Stimulated activated CD8-positive, alpha-beta memory T cell treated with anti-CD3 and anti-CD28 coated beads, Interleukin-12 subunit alpha, Interleukin-12 subunit beta, amount 100 ng/mL, for 1 hour (primary cell): ENCODE measurements around the gene NOVA2.
A peak's percentile ranks its signal among the peaks of the same experiment; 100 is the strongest.

Experiments
- DNase-seq: peaks from one replicate; pipeline ENCODE4 v3.0.0-alpha.2; 2020; ENCODE audit warnings: low read depth

NOVA2 gene

DNA sequence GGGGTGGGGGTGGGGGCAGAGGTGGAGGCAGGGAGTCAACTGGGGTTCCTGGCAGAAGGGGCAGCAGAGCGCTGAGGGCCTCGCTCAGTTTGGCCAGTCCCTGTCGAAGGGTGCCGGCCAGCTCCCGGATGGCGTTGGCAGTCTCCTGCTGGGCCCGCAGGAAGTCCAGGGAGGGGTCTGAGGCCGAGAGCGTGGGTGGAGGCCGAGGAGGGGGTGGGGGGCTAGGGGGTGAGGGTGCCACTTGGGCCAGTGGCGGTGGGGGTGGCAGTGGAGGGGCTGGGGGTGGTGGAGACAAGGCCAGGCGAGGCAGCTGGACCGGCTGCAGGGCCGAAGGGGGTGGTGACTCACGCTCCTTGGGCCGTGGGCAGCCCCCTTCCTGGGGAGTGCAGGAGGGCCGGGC lies 82.8 kb downstream of the NOVA2 start:
- no peak for DNase-seq

DNA sequence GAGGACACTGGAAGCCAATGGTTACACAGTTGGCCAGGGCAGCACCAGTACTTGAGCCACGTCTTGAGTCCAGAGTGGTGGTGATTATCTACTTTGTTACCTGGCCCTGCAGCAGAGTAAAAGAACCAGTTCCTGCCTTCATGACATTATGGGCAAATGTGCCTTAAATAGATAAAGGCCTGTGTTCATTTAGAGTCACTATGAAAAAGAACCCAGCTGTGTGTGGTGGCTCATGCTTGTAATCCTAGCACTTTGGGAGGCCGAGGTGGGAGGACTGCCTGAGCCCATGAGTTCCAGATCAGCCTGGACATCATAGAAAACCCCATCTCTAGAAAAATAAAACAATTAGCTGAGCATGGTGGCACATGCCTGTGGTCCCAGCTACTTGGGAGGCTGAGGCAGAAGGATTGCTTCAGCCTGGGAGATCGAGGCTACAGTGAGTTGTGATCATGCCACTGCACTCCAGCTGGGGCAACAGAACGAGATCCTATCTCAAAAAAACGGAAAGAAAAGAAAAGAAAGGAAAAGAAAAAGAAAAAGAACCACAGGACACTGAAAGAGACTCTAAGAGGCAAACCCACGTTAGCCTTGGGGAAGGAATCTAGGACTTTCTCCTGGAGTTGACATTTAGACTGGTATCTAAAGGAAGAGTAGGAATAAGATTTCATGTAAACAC lies 84.3 kb downstream of the NOVA2 start:
- no peak for DNase-seq

DNA sequence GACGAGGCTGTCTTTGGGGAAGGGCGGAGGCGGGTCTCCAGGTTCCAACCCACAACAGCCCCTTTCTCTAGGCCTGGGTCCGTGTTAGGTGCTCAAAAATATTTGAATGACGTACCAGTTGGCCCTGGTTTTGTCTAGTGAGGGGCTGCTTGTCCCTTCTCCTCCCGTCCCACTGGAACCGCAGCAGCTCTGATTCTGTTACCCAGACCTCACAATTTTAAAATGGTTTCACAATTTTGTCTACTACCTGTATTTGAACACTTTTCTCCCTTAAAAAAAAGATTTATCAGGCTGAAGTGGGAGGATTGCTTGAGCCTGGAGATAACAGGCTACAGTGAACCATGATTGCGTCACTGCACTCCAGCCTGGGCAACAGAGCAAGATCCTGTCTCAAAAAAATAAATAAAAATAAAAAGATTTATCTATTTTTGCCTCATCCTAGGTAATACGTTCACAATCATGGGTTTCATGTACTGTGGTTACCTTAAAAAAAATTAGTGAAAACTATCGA lies 86.4 kb downstream of the NOVA2 start:
- DNase-seq = no peak

DNA sequence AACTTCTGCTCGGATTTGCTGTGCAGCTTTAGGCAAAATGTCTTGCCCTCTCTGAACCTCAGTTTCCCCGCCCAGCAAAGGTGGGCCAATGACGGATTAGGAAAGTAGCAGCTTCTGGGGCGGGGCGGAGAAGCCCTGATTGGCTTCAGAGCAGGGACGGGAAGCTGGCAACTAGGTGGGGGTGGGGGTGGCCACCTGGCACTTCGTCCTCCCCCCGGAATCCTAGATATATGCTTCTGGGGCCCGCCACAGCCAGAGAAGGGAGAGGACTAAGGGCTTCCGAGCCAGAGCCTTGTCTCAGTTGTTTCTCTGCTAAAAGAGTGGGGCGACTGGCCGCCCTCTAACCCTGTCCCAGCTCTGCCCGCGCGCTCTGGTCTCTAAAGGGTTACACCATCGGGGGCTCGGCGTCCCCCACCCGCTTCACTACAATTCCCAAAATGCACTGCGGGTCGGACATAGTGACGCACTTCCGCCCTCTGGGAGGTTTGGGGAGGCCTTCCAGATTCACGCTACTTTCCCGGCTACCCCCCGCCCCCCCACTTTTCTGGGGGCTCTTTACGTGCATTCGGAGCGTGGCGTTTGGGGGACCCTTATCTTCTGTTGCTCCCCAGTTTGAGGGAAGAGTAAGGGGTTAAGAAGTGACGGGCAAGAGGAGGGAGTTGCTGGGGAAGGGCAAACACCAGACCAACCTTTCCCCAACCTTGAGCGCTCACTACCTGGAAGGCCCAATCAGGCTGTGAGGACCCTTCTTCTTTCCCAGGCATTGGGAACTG lies 87.1 kb downstream of the NOVA2 start:
- peak; percentile 73 for DNase-seq

DNA sequence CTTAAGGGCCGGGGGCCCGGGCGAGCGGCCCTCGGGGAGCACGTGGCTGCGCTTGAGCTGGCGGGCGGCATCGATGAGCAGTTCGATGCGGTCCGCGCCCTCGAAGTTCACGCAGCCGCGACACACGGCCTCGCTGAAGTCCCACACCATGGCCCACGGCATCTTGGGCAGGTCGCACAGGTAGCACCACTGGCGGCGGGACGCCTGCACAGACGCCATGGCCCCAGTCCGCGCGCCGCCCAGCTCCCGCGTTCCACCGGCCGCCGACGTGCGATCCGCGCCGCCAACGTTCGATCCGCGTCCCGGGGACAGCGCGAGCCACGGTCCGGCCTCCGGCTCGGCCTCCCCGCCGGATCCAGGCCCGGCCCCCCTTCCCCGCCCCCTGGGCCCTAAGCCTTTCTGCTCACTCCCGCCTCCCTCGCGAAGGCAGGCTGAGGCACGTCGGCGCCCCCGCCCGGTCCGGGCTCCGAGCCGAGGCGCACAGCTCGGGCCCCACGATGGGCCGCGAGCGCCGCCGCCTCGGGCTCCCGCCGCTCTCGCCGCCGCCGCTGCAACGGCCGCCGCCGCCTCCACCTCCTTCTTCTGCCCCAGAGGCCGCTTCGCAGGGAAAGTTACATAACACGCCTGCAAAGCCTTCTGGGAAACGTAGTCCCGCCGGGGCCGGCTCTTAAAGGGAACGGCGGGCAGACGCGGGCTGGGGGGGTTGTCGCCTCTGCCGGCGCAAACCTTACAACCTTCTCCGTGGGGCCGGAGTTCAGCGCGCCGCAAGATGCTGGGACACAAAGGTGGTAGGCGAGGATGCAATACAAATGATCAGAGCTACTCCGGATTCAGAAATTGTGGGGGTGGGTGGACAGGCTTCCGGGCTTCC lies 87.9 kb downstream of the NOVA2 start, which contains the start of gene IRF2BP1:
Gene IRF2BP1, minus strand, starts transcription at position 586 of the 871 bp plus-strand sequence. Its CDS starts 367 bp downstream, at position 219.
- peak; percentile 80 for DNase-seq

DNA sequence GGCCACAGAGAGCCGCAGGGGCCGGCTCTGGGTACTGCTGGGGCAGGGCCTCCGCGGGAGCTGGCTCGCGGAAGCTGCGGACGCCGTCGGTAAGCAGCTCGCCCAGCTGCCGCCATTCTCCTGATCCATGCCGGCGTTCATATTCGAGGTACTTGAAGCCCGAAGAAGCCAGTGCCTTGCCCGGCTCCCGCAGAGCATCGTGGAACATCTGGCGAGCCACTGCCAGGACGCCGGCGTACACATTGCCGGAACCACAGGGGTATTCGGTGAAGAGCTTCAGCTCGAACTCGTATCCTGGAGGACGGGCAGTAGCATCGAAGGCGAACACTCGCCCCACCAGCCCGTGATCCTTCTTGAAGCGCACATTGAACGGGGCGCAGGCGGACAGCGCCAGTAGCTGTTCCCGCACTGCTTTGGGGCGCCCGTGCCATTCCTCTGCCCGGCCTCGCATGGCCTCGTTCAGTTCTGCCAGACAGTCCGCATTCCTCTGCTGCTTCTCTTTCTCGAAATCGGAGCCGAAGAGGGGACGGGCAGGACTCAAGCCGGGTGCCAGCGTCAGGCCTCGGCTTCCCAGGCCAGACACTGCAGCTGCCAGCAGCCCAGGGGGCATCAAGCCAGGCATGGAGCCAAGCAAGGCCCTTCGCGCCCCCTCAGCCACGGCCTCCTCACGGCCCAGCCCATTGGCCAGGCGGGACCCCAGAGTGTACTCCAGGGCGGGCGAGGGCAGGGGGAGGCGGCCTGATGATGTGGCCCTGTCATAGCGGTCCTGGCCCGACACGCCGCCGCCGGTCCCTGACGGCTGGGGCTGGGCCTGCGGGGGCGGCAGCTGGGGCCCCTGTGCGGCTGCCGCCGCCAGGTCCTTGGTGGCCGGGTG lies 88.7 kb downstream of the NOVA2 start:
- no peak for DNase-seq

DNA sequence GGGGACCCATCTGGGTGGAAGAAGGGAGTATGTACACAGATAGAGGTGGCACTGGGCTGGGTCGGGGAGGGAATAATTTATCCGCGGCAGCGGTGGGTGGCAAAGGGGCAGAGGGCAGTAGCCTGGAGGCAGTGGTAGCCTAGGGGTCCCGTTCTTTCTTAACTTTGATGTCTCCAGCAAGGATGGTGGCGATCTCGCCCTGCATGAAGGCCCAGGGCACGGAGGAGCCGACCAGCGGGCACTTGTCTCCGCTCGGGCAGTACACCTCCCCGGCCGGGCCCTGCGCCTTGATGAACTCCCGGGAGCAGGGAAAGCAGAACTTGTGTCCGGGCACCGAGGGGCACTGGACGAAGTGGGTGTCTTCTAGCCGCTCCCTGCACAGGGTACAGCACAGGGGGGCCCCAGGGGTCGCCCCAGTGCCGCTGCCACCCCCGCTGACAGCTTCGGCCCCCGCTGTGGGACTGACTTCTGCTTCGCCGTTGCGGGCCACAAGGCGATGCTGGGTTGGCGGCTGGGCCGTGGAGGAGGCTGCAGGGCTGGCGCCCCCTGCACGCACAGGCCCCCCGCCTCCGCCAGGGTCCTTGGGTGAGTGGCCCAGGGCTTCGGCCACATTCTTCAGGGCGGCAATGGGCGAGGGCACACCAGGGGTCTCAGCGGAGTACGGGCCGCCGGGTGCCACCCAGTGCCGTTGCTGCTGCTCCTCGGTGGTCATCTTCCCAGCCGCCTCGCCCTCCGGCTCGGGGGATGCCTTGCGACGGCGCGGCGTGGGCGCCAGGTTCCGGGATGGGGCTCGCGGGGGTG lies 89.6 kb downstream of the NOVA2 start:
- DNase-seq = no peak
